CD14-positive monocyte (primary cell): ENCODE data around the gene HORMAD2. TPM values are rescaled to one million over a fixed set of nuclear protein-coding genes. Genes with fewer than 3 reads are reported as not detected.

ENCODE experiments used
- DNase-seq, 3 donors: peaks; one replicate each; pipeline ENCODE4 v3.0.0-alpha.2; 2011 to 2022
- H2AFZ ChIP-seq: 2 replicates; pipeline ENCODE4 v1.6.0; 2012; ENCODE audit warnings: mild to moderate bottlenecking, low read depth, low read length, inconsistent platforms; ENCODE audit not compliant: insufficient read depth, poor library complexity, severe bottlenecking
- H3K27ac ChIP-seq, 2 donors: 1 replicate in 1 of 2; 2 replicates in 1 of 2; pipeline ENCODE4 v1.5.1; 2012 to 2013; ENCODE audit warnings: low read length in 2 of 2, control low read depth in 1 of 2, inconsistent platforms in 1 of 2, low read depth in 1 of 2, mild to moderate bottlenecking in 1 of 2
- H3K27me3 ChIP-seq, 2 donors: one replicate each; pipeline versions ENCODE4 v1.6.0 to v1.6.1; 2011 to 2013; ENCODE audit warnings: low read length in 2 of 2; ENCODE audit not compliant: control insufficient read depth in 2 of 2, insufficient read depth in 2 of 2
- H3K36me3 ChIP-seq, 2 donors: replicated peaks in 1 of 2; 1 replicate in 1 of 2; 2 replicates in 1 of 2; pipeline versions ENCODE4 v1.5.1 to v1.6.1; 2012 to 2013; ENCODE audit warnings: low read length in 2 of 2, control low read depth in 1 of 2, inconsistent platforms in 1 of 2, mild to moderate bottlenecking in 1 of 2; ENCODE audit not compliant: insufficient read depth in 2 of 2, control insufficient read depth in 1 of 2
- H3K4me1 ChIP-seq, 2 donors: 1 replicate in 1 of 2; 2 replicates in 1 of 2; pipeline versions ENCODE4 v1.5.1 to v1.6.1; 2012 to 2013; ENCODE audit warnings: low read length in 2 of 2, control low read depth in 1 of 2, inconsistent platforms in 1 of 2, mild to moderate bottlenecking in 1 of 2, moderate library complexity in 1 of 2; ENCODE audit not compliant: insufficient read depth in 2 of 2, control insufficient read depth in 1 of 2
- H3K4me2 ChIP-seq: replicated peaks from 2 replicates; pipeline ENCODE3; 2012; ENCODE audit warnings: low read length, moderate library complexity, mild to moderate bottlenecking; ENCODE audit not compliant: poor library complexity, severe bottlenecking; ENCODE audit errors: extremely low read depth
- H3K4me3 ChIP-seq, 3 experiments: fragments of 200-600 bp in 1 of 3; sonication (generic) in 1 of 3; replicated peaks in 1 of 3; 1 replicate in 2 of 3; 2 replicates in 1 of 3; pipeline ENCODE4 v1.5.1; 2011 to 2013; ENCODE audit warnings: low read length in 3 of 3, mild to moderate bottlenecking in 3 of 3, control low read depth in 2 of 3, low read depth in 2 of 3, inconsistent platforms in 1 of 3, moderate library complexity in 1 of 3
- H3K79me2 ChIP-seq: 2 replicates; pipeline ENCODE4 v1.6.0; 2012; ENCODE audit warnings: mild to moderate bottlenecking, control low read depth, inconsistent platforms, low read length, moderate library complexity; ENCODE audit not compliant: insufficient read depth
- H3K9ac ChIP-seq: 2 replicates; pipeline ENCODE4 v1.6.0; 2017; ENCODE audit warnings: low read length, mild to moderate bottlenecking; ENCODE audit not compliant: insufficient read depth, poor library complexity, severe bottlenecking
- H3K9me3 ChIP-seq, 2 donors: replicated peaks in 1 of 2; 1 replicate in 1 of 2; 2 replicates in 1 of 2; pipeline versions ENCODE4 v1.5.1 to v1.6.1; 2012 to 2013; ENCODE audit warnings: low read length in 2 of 2, control low read depth in 1 of 2; ENCODE audit not compliant: control insufficient read depth in 1 of 2, insufficient read depth in 1 of 2
- H4K20me1 ChIP-seq: 2 replicates; pipeline ENCODE4 v1.6.0; 2012; ENCODE audit warnings: mild to moderate bottlenecking, low read length, control low read depth, moderate library complexity; ENCODE audit not compliant: insufficient read depth
- H3K27ac Mint-ChIP-seq, 7 donors: one replicate each; pipeline ENCODE4 v1.8.0; 2020; ENCODE audit warnings: mild to moderate bottlenecking in 7 of 7, mixed read lengths in 7 of 7, moderate library complexity in 6 of 7, inconsistent platforms in 2 of 7
- H3K27me3 Mint-ChIP-seq, 3 donors: one replicate each; pipeline ENCODE4 v1.8.0; 2021 to 2022; ENCODE audit warnings: low read depth in 3 of 3, mild to moderate bottlenecking in 3 of 3, mixed read lengths in 3 of 3, moderate library complexity in 3 of 3, inconsistent platforms in 1 of 3
- H3K36me3 Mint-ChIP-seq, 2 donors: one replicate each; pipeline ENCODE4 v1.8.0; 2020; ENCODE audit warnings: mixed read lengths in 2 of 2, inconsistent platforms in 1 of 2, mild to moderate bottlenecking in 1 of 2
- H3K4me1 Mint-ChIP-seq: one replicate; pipeline ENCODE4 v1.8.0; 2020; ENCODE audit warnings: mild to moderate bottlenecking, mixed read lengths
- H3K4me3 Mint-ChIP-seq, 2 donors: one replicate each; pipeline ENCODE4 v1.8.0; 2020; ENCODE audit warnings: mild to moderate bottlenecking in 2 of 2, mixed read lengths in 2 of 2, moderate library complexity in 1 of 2
- H3K9me3 Mint-ChIP-seq, 7 donors: one replicate each; pipeline ENCODE4 v1.8.0; 2020 to 2022; ENCODE audit warnings: mixed read lengths in 7 of 7, mild to moderate bottlenecking in 6 of 7, moderate library complexity in 6 of 7, inconsistent platforms in 2 of 7
- CTCF ChIP-seq: fragments of 200-600 bp; IDR thresholded peaks from one replicate; pipeline ENCODE4 v1.8.0; 2022; ENCODE audit warnings: antibody characterized with exemption, mild to moderate bottlenecking
- WGBS: methylation state at CpG from one replicate; pipeline ENCODE4 v1.1.5; 2013; ENCODE audit warnings: missing lambda C conversion rate; ENCODE audit not compliant: insufficient coverage; 5-methylcytosine and 5-hydroxymethylcytosine counted together
- intact Hi-C, 2 donors: fragments of 100-400 bp; cut with micrococcal nuclease; formaldehyde crosslinking; loops; one replicate each; pipeline versions ENCODE4 v1.15.0 to v1.15.1; 2023
- polyA plus RNA-seq, 3 donors: library from polyadenylated mRNA; depleted of rRNA in 1 of 3; unstranded in 2 of 3; stranded (reverse) in 1 of 3; fragments of 300-500 nt in 2 of 3; fragments of >200 nt in 1 of 3; fragmentation: Illumina TruSeq in 2 of 3; gene quantifications; 1 replicate in 2 of 3; 2 replicates in 1 of 3; pipeline ENCODE4 v1.2.3, GENCODE V29; 2012 to 2021

Gene HORMAD2
- polyA plus RNA-seq, 3 donors = not detected

- H3K36me3 ChIP-seq = no peaks in the 10 kb centered on the region
- intact Hi-C loops = no loop called here
- H3K36me3 Mint-ChIP-seq = no peaks in the 10 kb centered on the region
- no peak overlapping the region for H3K27ac Mint-ChIP-seq
- no peak overlapping the region for H3K4me3 ChIP-seq
- no peak overlapping the region for H3K27ac ChIP-seq
- peaks cover 2 to 9% (median 2%) of the 10 kb centered on the region in 3 donors for H3K27me3 Mint-ChIP-seq
- TF ChIP-seq CTCF = no peak
- no peak overlapping the region for H2AFZ ChIP-seq
- H3K79me2 ChIP-seq = no peaks in the 10 kb centered on the region
- H4K20me1 ChIP-seq = no peaks in the 10 kb centered on the region
- no peak for DNase-seq
- no peaks in the 10 kb centered on the region for H3K4me1 ChIP-seq
- H3K4me2 ChIP-seq = no peak overlapping the region
- 43% methylated on average over 3 of the region's 6 CpGs for WGBS
- H3K9ac ChIP-seq = no peak overlapping the region
- H3K9me3 Mint-ChIP-seq = peaks cover 0 to 2% (median 0%) of the 10 kb centered on the region in 7 donors
- no peak overlapping the region for H3K4me3 Mint-ChIP-seq
- H3K4me1 Mint-ChIP-seq = no peaks in the 10 kb centered on the region
- no peaks in the 10 kb centered on the region for H3K27me3 ChIP-seq
- H3K9me3 ChIP-seq = no peaks in the 10 kb centered on the region
Measured at GRCh38 chr22:30121960-30122359, 41.7 kb downstream of the HORMAD2 start.

- H2AFZ ChIP-seq = no peak overlapping the region
- intact Hi-C loops = no loop called here
- no peak overlapping the region for H3K9ac ChIP-seq
- TF ChIP-seq CTCF = no peak
- H3K4me2 ChIP-seq = no peak overlapping the region
- Mint-ChIP-seq H3K27ac (no peak overlapping the region), H3K36me3 (no peaks in the 10 kb centered on the region), H3K27me3 (peaks cover 2 to 9% (median 2%) of the 10 kb centered on the region in 3 donors), H3K9me3 (peaks cover 0 to 5% (median 2%) of the 10 kb centered on the region in 7 donors), H3K4me3 (no peak overlapping the region), H3K4me1 (peaks cover 4% of the 10 kb centered on the region)
- H3K27me3 ChIP-seq = no peaks in the 10 kb centered on the region
- no peak overlapping the region for H3K27ac ChIP-seq
- WGBS = 100% methylated on average over 1 of the region's 1 CpG
- no peaks in the 10 kb centered on the region for H3K9me3 ChIP-seq
- H3K4me1 ChIP-seq = peaks cover 6% of the 10 kb centered on the region in 2 donors
- H4K20me1 ChIP-seq = no peaks in the 10 kb centered on the region
- no peaks in the 10 kb centered on the region for H3K79me2 ChIP-seq
- DNase-seq = no peak
- H3K36me3 ChIP-seq = no peaks in the 10 kb centered on the region
- H3K4me3 ChIP-seq = no peak overlapping the region
Measured at GRCh38 chr22:30123463-30123862, 43.2 kb downstream of the HORMAD2 start.
